ENCODE measurements around the gene IDNK.

Gene IDNK

DNA sequence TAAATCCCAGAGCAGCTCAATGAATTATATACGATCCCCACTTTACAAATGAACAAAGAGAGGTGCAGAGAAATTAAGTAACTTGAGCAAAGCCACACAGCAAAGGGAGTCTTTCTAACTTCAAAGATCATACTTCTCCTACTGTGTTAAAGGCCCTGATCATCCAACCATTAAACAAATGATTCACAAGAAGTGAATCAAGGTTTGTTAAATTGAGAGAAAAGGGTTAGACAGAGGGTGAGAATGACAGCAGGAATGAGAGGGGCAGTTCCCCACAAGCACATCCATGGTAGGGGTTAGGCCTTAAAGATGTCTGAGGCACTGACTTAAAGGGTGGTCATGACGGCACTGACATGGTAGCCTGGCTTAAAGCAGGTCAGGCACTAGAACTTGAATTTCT, 10.7 kb downstream of the IDNK start:
- no peak for DNase-seq (ENCODE audit: low read depth)
- no peak overlapping the region for H3K4me3 ChIP-seq (ENCODE audit: low read length)

DNA sequence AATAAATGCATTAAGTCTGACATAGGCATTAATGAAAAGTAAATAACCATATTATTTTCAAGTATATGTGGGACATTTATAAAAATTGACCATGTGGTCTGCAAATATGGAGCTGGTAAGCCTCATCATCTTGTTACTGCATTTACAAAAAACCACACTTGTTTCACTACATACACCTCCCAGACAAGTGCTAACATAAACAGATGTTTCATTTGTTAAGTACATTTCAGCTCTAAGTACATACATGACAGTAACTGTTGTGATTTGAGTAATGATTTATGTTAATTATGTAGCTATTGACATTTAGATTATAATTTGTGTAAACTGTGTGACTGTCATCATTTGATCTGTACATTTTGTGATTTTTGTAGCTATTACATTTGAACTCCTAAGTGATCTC, 13.9 kb downstream of the IDNK start:
- TF ChIP-seq, protein P1, sequence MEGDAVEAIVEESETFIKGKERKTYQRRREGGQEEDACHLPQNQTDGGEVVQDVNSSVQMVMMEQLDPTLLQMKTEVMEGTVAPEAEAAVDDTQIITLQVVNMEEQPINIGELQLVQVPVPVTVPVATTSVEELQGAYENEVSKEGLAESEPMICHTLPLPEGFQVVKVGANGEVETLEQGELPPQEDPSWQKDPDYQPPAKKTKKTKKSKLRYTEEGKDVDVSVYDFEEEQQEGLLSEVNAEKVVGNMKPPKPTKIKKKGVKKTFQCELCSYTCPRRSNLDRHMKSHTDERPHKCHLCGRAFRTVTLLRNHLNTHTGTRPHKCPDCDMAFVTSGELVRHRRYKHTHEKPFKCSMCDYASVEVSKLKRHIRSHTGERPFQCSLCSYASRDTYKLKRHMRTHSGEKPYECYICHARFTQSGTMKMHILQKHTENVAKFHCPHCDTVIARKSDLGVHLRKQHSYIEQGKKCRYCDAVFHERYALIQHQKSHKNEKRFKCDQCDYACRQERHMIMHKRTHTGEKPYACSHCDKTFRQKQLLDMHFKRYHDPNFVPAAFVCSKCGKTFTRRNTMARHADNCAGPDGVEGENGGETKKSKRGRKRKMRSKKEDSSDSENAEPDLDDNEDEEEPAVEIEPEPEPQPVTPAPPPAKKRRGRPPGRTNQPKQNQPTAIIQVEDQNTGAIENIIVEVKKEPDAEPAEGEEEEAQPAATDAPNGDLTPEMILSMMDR (conservative IDR thresholded peaks at IDR 0.05; ENCODE audit: low read depth, low read length), result no peak
- no peak overlapping the region for H3K4me3 ChIP-seq (ENCODE audit: low read length)
- DNase-seq (ENCODE audit: low read depth), result no peak

More for the DNA sequence above, 10.7 kb downstream of the IDNK start:
- TF ChIP-seq, protein P1 (conservative IDR thresholded peaks at IDR 0.05; ENCODE audit: low read depth, low read length), result no peak

DNA sequence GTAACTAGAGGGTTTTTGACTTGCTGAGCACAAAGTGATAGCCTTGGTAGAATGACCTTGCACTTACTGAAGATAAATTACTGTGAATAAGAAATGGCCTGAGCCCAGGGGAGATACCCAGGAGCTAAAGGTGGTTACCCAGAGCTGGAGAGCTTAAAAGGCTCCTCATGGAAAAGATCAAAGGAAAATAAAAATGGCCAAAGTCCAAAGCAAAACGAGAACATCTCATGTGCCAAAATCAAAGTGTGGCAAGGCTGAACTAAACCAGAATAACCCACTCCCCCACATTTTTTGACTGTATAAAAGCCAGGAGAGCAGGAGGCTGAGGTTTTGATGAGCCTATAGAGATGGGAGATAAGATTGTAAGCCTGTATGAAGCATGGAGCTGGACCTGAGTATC, 14.4 kb downstream of the IDNK start:
- no peak overlapping the region for H3K4me3 ChIP-seq (ENCODE audit: low read length)
- TF ChIP-seq, protein P1 (conservative IDR thresholded peaks at IDR 0.05; ENCODE audit: low read depth, low read length), result no peak
- DNase-seq (ENCODE audit: low read depth), result no peak

DNA sequence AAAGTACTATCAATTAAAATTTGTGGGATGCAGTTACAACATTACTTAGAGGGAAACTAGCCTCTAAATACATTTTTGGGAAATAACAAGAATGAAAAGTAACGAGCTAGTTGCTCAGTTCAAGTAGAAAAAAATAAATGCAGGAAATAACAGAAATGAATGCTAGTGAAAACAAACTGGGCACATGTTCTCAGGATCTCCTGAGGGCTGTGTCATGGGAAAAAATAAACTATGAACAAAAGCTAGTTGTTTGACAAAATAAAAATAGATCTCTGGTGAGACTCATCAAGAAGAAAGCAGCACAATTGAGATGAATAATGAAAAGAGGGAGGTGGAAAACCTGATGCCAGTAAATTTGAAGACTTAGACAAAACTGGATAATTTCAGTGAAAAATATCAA, 16.3 kb downstream of the IDNK start:
- TF ChIP-seq, protein P1 (conservative IDR thresholded peaks at IDR 0.05; ENCODE audit: low read depth, low read length), result no peak
- DNase-seq (ENCODE audit: low read depth), result no peak
- no peak overlapping the region for H3K4me3 ChIP-seq (ENCODE audit: low read length)

DNA sequence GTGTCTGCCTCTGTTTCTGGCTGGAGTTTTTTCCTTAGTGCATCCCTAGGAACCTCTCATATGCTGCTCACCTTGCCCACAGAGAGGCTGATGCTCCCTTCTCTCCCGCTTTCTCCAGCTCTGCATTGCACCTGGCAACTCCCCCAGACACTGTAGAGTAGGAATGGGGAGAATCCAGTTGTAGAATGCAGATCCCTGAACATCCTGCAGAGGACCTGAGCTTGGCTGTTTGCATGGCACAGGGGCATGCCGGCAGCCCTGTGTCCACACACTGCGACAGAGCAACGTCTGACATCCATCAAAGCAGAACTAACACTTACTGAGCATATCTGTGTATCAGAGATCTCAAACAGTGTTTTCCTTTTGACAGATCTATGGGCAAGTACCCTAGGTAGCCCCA, 19.9 kb downstream of the IDNK start:
- DNase-seq (ENCODE audit: low read depth), result no peak

DNA sequence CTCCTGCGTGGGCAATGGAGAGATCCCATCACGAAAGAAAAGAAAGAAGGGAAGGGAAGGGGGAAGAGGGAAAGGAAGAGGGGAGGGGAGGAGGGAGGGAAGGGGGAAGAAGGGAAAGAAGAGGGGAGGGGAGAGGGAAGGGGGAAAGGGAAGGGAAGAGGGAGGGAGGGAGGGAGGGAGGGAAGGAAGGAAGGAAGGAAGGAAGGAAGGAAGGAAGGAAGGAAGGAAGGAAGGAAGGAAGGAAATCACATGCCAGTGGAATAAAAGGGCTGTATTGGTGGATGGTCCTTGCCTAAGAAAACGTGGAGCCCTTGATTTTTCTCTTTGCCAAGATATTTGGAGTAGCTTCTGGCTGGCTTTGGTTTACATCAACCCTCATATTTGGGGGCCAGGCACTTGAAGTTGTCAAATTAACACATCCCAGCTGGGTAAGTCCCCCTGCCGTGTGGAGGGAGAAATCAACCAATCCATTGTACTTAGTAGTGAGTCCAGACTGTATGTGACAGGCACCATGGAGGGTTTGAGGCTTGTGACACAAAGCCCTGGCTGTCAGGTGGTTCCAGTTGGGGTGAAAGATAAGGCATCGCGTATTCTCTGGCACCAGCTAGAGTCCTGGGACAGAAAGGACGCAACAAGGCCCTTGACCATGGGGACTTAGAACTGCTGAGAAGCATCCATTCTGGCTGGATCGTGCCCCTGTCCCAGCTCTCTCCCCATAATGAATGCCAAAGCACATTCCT, 23.7 kb downstream of the IDNK start:
- TF ChIP-seq, protein P1 (conservative IDR thresholded peaks at IDR 0.05; ENCODE audit: low read depth, low read length), result no peak
- DNase-seq (ENCODE audit: low read depth), result no peak
- no peak overlapping the region for H3K4me3 ChIP-seq (ENCODE audit: low read length)

More for the DNA sequence above, 19.9 kb downstream of the IDNK start:
- TF ChIP-seq, protein P1 (conservative IDR thresholded peaks at IDR 0.05; ENCODE audit: low read depth, low read length), result no peak
- H3K4me3 ChIP-seq (ENCODE audit: low read length), result no peak overlapping the region

DNA sequence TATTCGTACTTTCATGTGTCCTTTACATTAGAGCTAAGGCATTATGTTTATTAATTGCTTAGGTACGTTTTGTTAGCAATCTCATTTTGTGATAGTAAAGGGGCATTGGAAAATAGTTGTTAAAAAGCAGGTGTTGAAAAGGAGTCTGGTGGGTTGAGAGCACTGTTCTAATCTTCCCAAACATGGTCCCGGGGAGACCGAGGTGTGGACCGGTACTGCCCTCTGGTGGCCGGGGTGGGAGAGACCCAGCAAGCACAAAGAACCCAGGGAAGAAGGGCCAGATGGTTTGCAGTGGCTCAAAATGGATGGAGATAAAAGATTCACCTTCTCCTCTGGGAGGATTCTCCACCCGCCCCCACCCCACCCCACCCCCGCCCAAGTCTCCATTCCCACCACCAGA, 26.1 kb downstream of the IDNK start:
- H3K4me3 ChIP-seq (ENCODE audit: low read length), result no peak overlapping the region
- TF ChIP-seq, protein P1 (conservative IDR thresholded peaks at IDR 0.05; ENCODE audit: low read depth, low read length), result peak; percentile 83
- no peak for DNase-seq (ENCODE audit: low read depth)
